RWPE1 (cell line): ENCODE measurements around the gene NAA20.
A peak's percentile ranks its signal among the peaks of the same experiment; 100 is the strongest.

Experiments used
- CTCF ChIA-PET: fragments of 350-600 bp; sonication (Branson Sonifier 250); formaldehyde crosslinking; extraction: SDS; loops from one replicate; lab custom pipeline; 2021; lab: Yijun Ruan, JAX
- POLR2A ChIA-PET: fragments of 400-600 bp; formaldehyde crosslinking; extraction: SDS; loops from one replicate; lab custom pipeline; 2020; ENCODE audit warnings: antibody characterized with exemption; ENCODE audit not compliant: low non-redundant PET; lab: Yijun Ruan, JAX
- DNase-seq: peaks from one replicate; pipeline ENCODE4 v3.0.0; 2012; ENCODE audit warnings: low spot score
- H3K27ac ChIP-seq: fragments of 450-650 bp; 2 replicates; pipeline ENCODE4 v1.5.1; 2017
- TF ChIP-seq, protein P1 (sequence below): fragments of 450-650 bp; conservative IDR thresholded peaks from 2 replicates; pipeline ENCODE4 v1.5.1; 2017; ENCODE audit warnings: low read depth, mild to moderate bottlenecking

The NAA20 gene

DNA sequence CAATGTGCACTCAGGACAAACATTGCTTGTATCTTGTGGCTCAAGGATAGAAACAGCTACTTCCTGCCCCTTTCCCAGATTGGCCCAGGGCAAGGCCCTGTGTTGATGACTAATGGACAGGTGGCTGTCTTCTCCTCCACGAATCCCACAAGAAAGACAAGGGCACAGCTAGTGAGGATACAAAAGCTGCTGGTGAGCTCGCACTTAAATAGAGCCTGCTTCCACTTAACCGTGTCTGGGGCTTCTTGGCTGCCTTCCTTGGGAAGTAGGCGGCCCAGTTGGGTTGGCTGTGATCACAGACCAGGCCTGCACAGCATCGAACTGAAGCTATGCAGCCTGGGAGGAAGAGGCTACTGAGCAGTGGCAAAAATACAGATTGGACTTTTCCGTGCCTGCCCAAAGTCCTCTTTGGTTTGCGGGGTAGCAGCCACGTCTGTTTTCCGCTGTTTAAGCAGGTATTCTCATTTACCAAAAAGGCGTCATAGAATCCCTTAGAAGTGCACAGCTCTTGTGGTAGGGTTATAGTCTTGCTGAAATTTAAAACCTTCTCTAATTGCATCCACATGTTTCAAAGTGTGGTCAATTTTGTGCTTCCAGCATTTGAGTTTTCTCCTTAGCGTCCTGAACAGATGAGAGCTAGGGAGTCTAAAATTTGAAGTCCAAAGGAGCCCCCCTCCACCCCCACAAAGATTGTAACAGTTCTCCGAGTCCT is 23.0 kb upstream of the NAA20 start:
- peak overlapping the region; percentile 100 for H3K27ac ChIP-seq
- POLR2A ChIA-PET = interaction anchor here (0.9 to 2.3 kb wide), 2 partner anchors 18 to 66 kb away, joined by 3 to 28 read pairs; no protein-coding TSS in a partner anchor
- peak; percentile 84 for DNase-seq
- TF ChIP-seq, protein P1, sequence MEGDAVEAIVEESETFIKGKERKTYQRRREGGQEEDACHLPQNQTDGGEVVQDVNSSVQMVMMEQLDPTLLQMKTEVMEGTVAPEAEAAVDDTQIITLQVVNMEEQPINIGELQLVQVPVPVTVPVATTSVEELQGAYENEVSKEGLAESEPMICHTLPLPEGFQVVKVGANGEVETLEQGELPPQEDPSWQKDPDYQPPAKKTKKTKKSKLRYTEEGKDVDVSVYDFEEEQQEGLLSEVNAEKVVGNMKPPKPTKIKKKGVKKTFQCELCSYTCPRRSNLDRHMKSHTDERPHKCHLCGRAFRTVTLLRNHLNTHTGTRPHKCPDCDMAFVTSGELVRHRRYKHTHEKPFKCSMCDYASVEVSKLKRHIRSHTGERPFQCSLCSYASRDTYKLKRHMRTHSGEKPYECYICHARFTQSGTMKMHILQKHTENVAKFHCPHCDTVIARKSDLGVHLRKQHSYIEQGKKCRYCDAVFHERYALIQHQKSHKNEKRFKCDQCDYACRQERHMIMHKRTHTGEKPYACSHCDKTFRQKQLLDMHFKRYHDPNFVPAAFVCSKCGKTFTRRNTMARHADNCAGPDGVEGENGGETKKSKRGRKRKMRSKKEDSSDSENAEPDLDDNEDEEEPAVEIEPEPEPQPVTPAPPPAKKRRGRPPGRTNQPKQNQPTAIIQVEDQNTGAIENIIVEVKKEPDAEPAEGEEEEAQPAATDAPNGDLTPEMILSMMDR = no peak
- CTCF ChIA-PET = interaction anchor here (1.0 to 1.4 kb wide), 3 partner anchors 18 to 108 kb away, joined by 3 to 8 read pairs (median 4); partner anchors contain the start of gene NAA20

GRCh38 chr20:19995220-19995863 is 21.8 kb upstream of the NAA20 start:
- POLR2A ChIA-PET = interaction anchor here (0.7 kb wide), 1 partner anchor 55 kb away, joined by 6 read pairs; no protein-coding TSS in a partner anchor
- TF ChIP-seq, protein P1 = peak; percentile 94
- H3K27ac ChIP-seq = peak overlapping the region; percentile 100
- no peak for DNase-seq
- CTCF ChIA-PET = interaction anchor here (0.6 to 1.4 kb wide), 4 partner anchors 20 to 208 kb away, joined by 3 to 6 read pairs (median 4); no protein-coding TSS in a partner anchor

- H3K27ac ChIP-seq = peak overlapping the region; percentile 56
- TF ChIP-seq, protein P1 = no peak
- DNase-seq = no peak
- ChIA-PET CTCF (no interaction called here), POLR2A (no interaction called here)
These were observed 20.9 kb upstream of the NAA20 start for GRCh38 chr20:19996222-19996621.

DNA sequence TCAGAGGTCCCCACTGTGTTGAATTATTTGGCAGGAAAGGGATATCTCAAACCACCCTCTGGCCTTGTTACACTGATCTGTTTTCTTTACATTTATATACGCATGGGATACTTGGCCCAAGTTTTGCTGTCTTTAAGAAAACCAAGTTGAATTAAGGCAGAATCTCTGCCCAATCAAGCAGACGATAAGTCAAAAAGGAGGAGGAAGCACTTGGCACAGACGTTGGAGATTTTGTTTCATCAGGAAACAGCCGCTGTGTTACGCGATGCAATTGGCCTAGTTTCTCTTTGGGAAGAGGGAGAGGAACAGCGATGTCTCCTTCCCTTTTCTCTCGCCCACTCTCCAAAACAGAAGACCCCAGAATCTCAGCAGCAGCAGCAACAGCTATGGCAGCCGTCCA is 20.2 kb upstream of the NAA20 start:
- TF ChIP-seq, protein P1 = no peak
- ChIA-PET POLR2A (no interaction called here), CTCF (no interaction called here)
- peak overlapping the region; percentile 56 for H3K27ac ChIP-seq
- DNase-seq = no peak

GRCh38 chr20:19998990-19999705 is 18.0 kb upstream of the NAA20 start:
- POLR2A ChIA-PET = interaction anchor here (0.7 kb wide), 1 partner anchor 285 kb away, joined by 3 read pairs; no protein-coding TSS in a partner anchor
- TF ChIP-seq, protein P1 = no peak
- peak overlapping the region; percentile 56 for H3K27ac ChIP-seq
- CTCF ChIA-PET = interaction anchor here (0.7 kb wide), 1 partner anchor 53 kb away, joined by 7 read pairs; the partner anchor contains the start of genes CFAP61 and CRNKL1
- no peak for DNase-seq
